Esophagus muscularis mucosa (tissue), 4 donors: ENCODE data around the gene MRPS22. TPM values are rescaled to one million over a fixed set of nuclear protein-coding genes. Genes with fewer than 3 reads are reported as not detected.
"Not testable (repeated sequence)": the region's sequence is repeated elsewhere in the genome, so short reads cannot be mapped to it uniquely, and the experiment has no call there.

Experiments
- DNase-seq: peaks from one replicate; pipeline ENCODE4 v3.0.0-alpha.2; 2017; ENCODE audit errors: extremely low spot score
- H3K27ac ChIP-seq, 4 donors: fragments of 200-600 bp; sonication (generic); replicated peaks in 1 of 4; 1 replicate in 3 of 4; 2 replicates in 1 of 4; pipeline ENCODE4 v1.5.1; 2016 to 2019; ENCODE audit warnings: mild to moderate bottlenecking in 1 of 4
- H3K27me3 ChIP-seq, 4 donors: fragments of 200-600 bp; sonication (generic); one replicate each; pipeline versions ENCODE4 v1.5.1 to v1.6.0; 2016 to 2019
- H3K36me3 ChIP-seq, 4 donors: fragments of 200-600 bp; sonication (generic); one replicate each; pipeline ENCODE4 v1.5.1; 2016 to 2019
- H3K4me1 ChIP-seq, 4 donors: fragments of 200-600 bp; sonication (generic); one replicate each; pipeline ENCODE4 v1.5.1; 2016 to 2019
- H3K4me3 ChIP-seq, 4 donors: fragments of 200-600 bp; sonication (generic); 1 replicate in 2 of 4; 2 replicates in 2 of 4; pipeline ENCODE4 v1.5.1; 2016 to 2019; ENCODE audit warnings: mild to moderate bottlenecking in 4 of 4, moderate library complexity in 1 of 4
- H3K9me3 ChIP-seq, 4 donors: fragments of 200-600 bp; sonication (generic); 1 replicate in 3 of 4; 2 replicates in 1 of 4; pipeline ENCODE4 v1.5.1; 2016 to 2019
- CTCF ChIP-seq, 3 experiments: fragments of 200-600 bp in 2 of 3; fragments of 450-650 bp in 1 of 3; sonication (generic) in 2 of 3; IDR thresholded peaks; one replicate each; pipeline ENCODE4 v1.5.1; 2017 to 2019; ENCODE audit warnings: antibody characterized with exemption in 3 of 3, mild to moderate bottlenecking in 2 of 3, moderate library complexity in 1 of 3
- EP300 ChIP-seq: sonication (generic); formaldehyde crosslinking; IDR thresholded peaks from one replicate; pipeline ENCODE4 v1.6.1; 2017; ENCODE audit warnings: antibody characterized with exemption
- POLR2A ChIP-seq: fragments of 450-650 bp; IDR thresholded peaks from one replicate; pipeline ENCODE4 v1.6.1; 2017; ENCODE audit warnings: antibody characterized with exemption, moderate library complexity, mild to moderate bottlenecking, low read depth
- POLR2AphosphoS5 ChIP-seq, 2 donors: sonication (generic); formaldehyde crosslinking; IDR thresholded peaks; one replicate each; pipeline ENCODE4 v1.6.1; 2017; ENCODE audit warnings: antibody characterized with exemption in 2 of 2
- WGBS: methylation state at CpG from one replicate; pipeline ENCODE4 v1.1.5; 2018; 5-methylcytosine and 5-hydroxymethylcytosine counted together
- intact Hi-C: fragments of 100-400 bp; cut with DNase I; formaldehyde crosslinking; loops from one replicate; pipeline ENCODE4 v1.15.1; 2023
- total RNA-seq, 4 donors: library from RNA; depleted of rRNA; stranded (reverse); fragments of >200 nt; gene quantifications; one replicate each; pipeline versions ENCODE4 v1.1.0 to v1.2.1, GENCODE V29; 2016

The MRPS22 gene
- total RNA-seq, 4 donors from 2014 or later = 37.0 to 50.9 (median 45.8) TPM

DNA sequence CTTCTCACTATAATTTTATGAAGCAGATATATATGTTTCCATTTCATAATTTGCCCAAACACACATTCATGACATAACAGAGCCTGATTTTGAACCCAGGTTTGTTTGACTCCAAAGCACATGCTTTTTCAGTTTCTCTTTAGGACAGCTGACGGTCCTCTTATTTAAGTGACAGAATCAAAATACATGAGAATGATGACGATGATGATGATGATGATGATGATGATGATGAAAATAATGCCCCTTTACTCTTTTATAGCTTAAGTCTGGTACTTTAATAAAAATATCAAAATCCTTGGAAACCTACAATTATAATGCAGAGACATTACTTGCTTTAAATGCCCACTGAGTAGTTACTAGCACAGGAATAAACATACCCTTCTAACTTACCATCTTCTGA lies 30.3 kb downstream of the MRPS22 start:
- H3K27me3 ChIP-seq = no peaks in the 10 kb centered on the region
- DNase-seq = no peak
- intact Hi-C loops = no loop called here
- H3K4me1 ChIP-seq = peaks cover 0 to 8% (median 7%) of the 10 kb centered on the region in 4 donors
- H3K27ac ChIP-seq = no peak overlapping the region
- TF ChIP-seq POLR2A (no peak), CTCF (IDR thresholded peaks at IDR 0.05) (no peak), EP300 (no peak), POLR2AphosphoS5 (IDR thresholded peaks at IDR 0.05) (no peak)
- no peaks in the 10 kb centered on the region for H3K9me3 ChIP-seq
- no peak overlapping the region for H3K4me3 ChIP-seq
- peaks cover 64 to 100% (median 89%) of the 10 kb centered on the region in 4 donors for H3K36me3 ChIP-seq
- whole genome bisulfite sequencing = 97% methylated on average over 2 of the region's 2 CpGs

GRCh38 chr3:139377378-139377777 lies 33.6 kb downstream of the MRPS22 start:
- Histone ChIP-seq H3K9me3 (no peaks in the 10 kb centered on the region), H3K4me3 (no peak overlapping the region), H3K36me3 (peaks cover 40 to 98% (median 76%) of the 10 kb centered on the region in 4 donors), H3K27me3 (no peaks in the 10 kb centered on the region), H3K4me1 (peaks cover 0 to 28% (median 16%) of the 10 kb centered on the region in 4 donors), H3K27ac (no peak overlapping the region)
- DNase-seq = no peak
- TF ChIP-seq EP300 (no peak), CTCF (IDR thresholded peaks at IDR 0.05) (no peak), POLR2A (no peak), POLR2AphosphoS5 (IDR thresholded peaks at IDR 0.05) (no peak)
- intact Hi-C loops = no loop called here
- 86% methylated on average over 3 of the region's 3 CpGs for WGBS

DNA sequence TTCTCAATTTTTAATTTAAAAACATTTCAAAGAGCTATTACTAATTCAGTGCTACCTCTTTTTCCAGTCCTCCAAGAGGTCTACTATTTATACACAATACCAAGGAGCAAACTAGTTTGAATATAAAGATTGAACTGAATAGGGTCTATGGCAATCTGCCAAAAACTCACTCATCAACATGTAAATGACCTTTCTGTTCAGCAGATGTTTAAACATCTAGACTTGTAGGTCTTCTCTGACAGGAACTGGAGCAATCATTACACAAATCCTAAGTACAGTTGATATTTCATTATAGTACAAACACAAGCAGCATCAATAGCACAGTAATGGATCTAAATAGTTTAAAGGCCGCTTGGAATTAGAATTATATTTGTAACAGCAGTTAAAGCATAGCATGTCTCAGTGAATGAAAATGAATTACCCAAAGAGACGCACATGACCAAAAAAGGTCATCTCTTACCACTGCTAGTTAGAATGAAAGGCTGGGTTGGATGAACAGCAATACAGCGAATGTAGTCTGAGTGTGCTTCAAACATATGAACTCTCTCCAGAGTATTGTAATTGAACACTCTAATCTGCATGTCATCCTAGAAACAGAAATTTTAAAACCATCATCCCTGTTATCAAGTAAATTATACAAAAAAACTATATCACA lies 34.9 kb downstream of the MRPS22 start:
- Histone ChIP-seq H3K27ac (no peak overlapping the region), H3K9me3 (no peaks in the 10 kb centered on the region), H3K27me3 (no peaks in the 10 kb centered on the region), H3K4me1 (peaks cover 0 to 28% (median 16%) of the 10 kb centered on the region in 4 donors), H3K4me3 (no peak overlapping the region), H3K36me3 (peaks cover 31 to 90% (median 70%) of the 10 kb centered on the region in 4 donors)
- no peak for TF ChIP-seq POLR2AphosphoS5 (IDR thresholded peaks at IDR 0.05)
- TF ChIP-seq CTCF (IDR thresholded peaks at IDR 0.05) = no peak
- TF ChIP-seq POLR2A = no peak
- intact Hi-C loops = no loop called here
- no peak for DNase-seq
- WGBS = 66% methylated on average over 3 of the region's 3 CpGs

- intact Hi-C loops = no loop called here
- H3K27ac ChIP-seq = no peak overlapping the region
- H3K9me3 ChIP-seq = no peaks in the 10 kb centered on the region
- H3K27me3 ChIP-seq = no peaks in the 10 kb centered on the region
- no peak for TF ChIP-seq POLR2A
- TF ChIP-seq CTCF (IDR thresholded peaks at IDR 0.05) = no peak
- no peak for TF ChIP-seq POLR2AphosphoS5 (IDR thresholded peaks at IDR 0.05)
- no peak for TF ChIP-seq EP300
- H3K4me3 ChIP-seq = no peak overlapping the region
- DNase-seq = no peak
- H3K4me1 ChIP-seq = peaks cover 0 to 35% (median 26%) of the 10 kb centered on the region in 4 donors
- H3K36me3 ChIP-seq = peaks cover 23 to 75% (median 55%) of the 10 kb centered on the region in 4 donors
- WGBS = 94% methylated on average over 4 of the region's 4 CpGs
These were observed 36.8 kb downstream of the MRPS22 start for GRCh38 chr3:139380575-139380974.

- intact Hi-C loops, H3K4me3 ChIP-seq, H3K9me3 ChIP-seq, H3K27ac ChIP-seq, DNase-seq, H3K27me3 ChIP-seq: not testable (repeated sequence)
- Histone ChIP-seq H3K4me1 (peaks cover 12 to 51% (median 40%) of the 10 kb centered on the region in 4 donors), H3K36me3 (peaks cover 23 to 58% (median 39%) of the 10 kb centered on the region in 4 donors)
- 81% methylated on average over 2 of the region's 2 CpGs for WGBS
These were observed 38.5 kb downstream of the MRPS22 start for GRCh38 chr3:139382291-139382690.
